ENCODE measurements around the gene LYSMD3.

- TF ChIP-seq CTCF (IDR thresholded peaks at IDR 0.05; ENCODE audit: low read depth, low read length, poor library complexity, severe bottlenecking) (no peak), EZH2phosphoT487 (IDR thresholded peaks at IDR 0.05; ENCODE audit: borderline replicate concordance, low read length) (no peak)
Measured at GRCh38 chr5:90563108-90563507, 33.7 kb upstream of the LYSMD3 start.

Measured in DOHH2 (cell line).